ENCODE data around the gene RBM4. TPM values are rescaled to one million over a fixed set of nuclear protein-coding genes. Genes with fewer than 3 reads are reported as not detected.

Gene RBM4
- total RNA-seq, 1 donor from 2014 or later, result 168 TPM

- DNase-seq (ENCODE audit: low read depth), result no peak
- TF ChIP-seq CTCF (IDR thresholded peaks at IDR 0.05; ENCODE audit: insufficient read depth, low read length, poor library complexity, severe bottlenecking), result no peak
- H3K36me3 ChIP-seq (ENCODE audit: control insufficient read depth, insufficient read depth, low read length), result no peaks in the 10 kb centered on the region
Observed at GRCh38 chr11:66653123-66653522, 14.6 kb downstream of the RBM4 start.

GRCh38 chr11:66659763-66660162 lies 21.3 kb downstream of the RBM4 start:
- H3K4me3 ChIP-seq (ENCODE audit: low read depth, low read length), result no peak overlapping the region
- no peak for DNase-seq (ENCODE audit: low read depth)
- TF ChIP-seq CTCF (IDR thresholded peaks at IDR 0.05; ENCODE audit: insufficient read depth, low read length, poor library complexity, severe bottlenecking), result no peak
- no peaks in the 10 kb centered on the region for H3K27me3 ChIP-seq (ENCODE audit: control insufficient read depth, insufficient read depth, low read length)
- H3K36me3 ChIP-seq (ENCODE audit: control insufficient read depth, insufficient read depth, low read length), result peaks cover 1% of the 10 kb centered on the region

More at GRCh38 chr11:66653123-66653522, 14.6 kb downstream of the RBM4 start:
- Histone ChIP-seq H3K4me3 (ENCODE audit: low read depth, low read length) (no peak overlapping the region), H3K27me3 (ENCODE audit: control insufficient read depth, insufficient read depth, low read length) (no peaks in the 10 kb centered on the region)

- peaks cover 1% of the 10 kb centered on the region for H3K36me3 ChIP-seq (ENCODE audit: control insufficient read depth, insufficient read depth, low read length)
- no peak for TF ChIP-seq CTCF (IDR thresholded peaks at IDR 0.05; ENCODE audit: insufficient read depth, low read length, poor library complexity, severe bottlenecking)
Observed at GRCh38 chr11:66663741-66664296, 25.3 kb downstream of the RBM4 start.

GRCh38 chr11:66665369-66665768 lies 26.9 kb downstream of the RBM4 start:
- no peak for DNase-seq (ENCODE audit: low read depth)
- no peak overlapping the region for H3K4me3 ChIP-seq (ENCODE audit: low read depth, low read length)
- no peaks in the 10 kb centered on the region for H3K27me3 ChIP-seq (ENCODE audit: control insufficient read depth, insufficient read depth, low read length)
- TF ChIP-seq CTCF (IDR thresholded peaks at IDR 0.05; ENCODE audit: insufficient read depth, low read length, poor library complexity, severe bottlenecking), result no peak
- H3K36me3 ChIP-seq (ENCODE audit: control insufficient read depth, insufficient read depth, low read length), result peaks cover 1% of the 10 kb centered on the region

More at GRCh38 chr11:66663741-66664296, 25.3 kb downstream of the RBM4 start:
- no peak for DNase-seq (ENCODE audit: low read depth)
- H3K27me3 ChIP-seq (ENCODE audit: control insufficient read depth, insufficient read depth, low read length), result no peaks in the 10 kb centered on the region
- H3K4me3 ChIP-seq (ENCODE audit: low read depth, low read length), result no peak overlapping the region

GRCh38 chr11:66670816-66671215 lies 32.3 kb downstream of the RBM4 start:
- no peak for DNase-seq (ENCODE audit: low read depth)
- H3K27me3 ChIP-seq (ENCODE audit: control insufficient read depth, insufficient read depth, low read length), result no peaks in the 10 kb centered on the region
- peaks cover 1% of the 10 kb centered on the region for H3K36me3 ChIP-seq (ENCODE audit: control insufficient read depth, insufficient read depth, low read length)
- H3K4me3 ChIP-seq (ENCODE audit: low read depth, low read length), result no peak overlapping the region
- TF ChIP-seq CTCF (IDR thresholded peaks at IDR 0.05; ENCODE audit: insufficient read depth, low read length, poor library complexity, severe bottlenecking), result no peak

GRCh38 chr11:66674964-66675602 lies 36.6 kb downstream of the RBM4 start:
- Histone ChIP-seq H3K36me3 (ENCODE audit: control insufficient read depth, insufficient read depth, low read length) (peaks cover 1% of the 10 kb centered on the region), H3K4me3 (ENCODE audit: low read depth, low read length) (no peak overlapping the region), H3K27me3 (ENCODE audit: control insufficient read depth, insufficient read depth, low read length) (no peaks in the 10 kb centered on the region)
- no peak for TF ChIP-seq CTCF (IDR thresholded peaks at IDR 0.05; ENCODE audit: insufficient read depth, low read length, poor library complexity, severe bottlenecking)
- DNase-seq (ENCODE audit: low read depth), result no peak

Measured in kidney epithelial cell (primary cell).